ENCODE data around the gene HAPSTR1. TPM values are rescaled to one million over a fixed set of nuclear protein-coding genes. Genes with fewer than 3 reads are reported as not detected.

HAPSTR1 gene
- polyA plus RNA-seq, 12 donors = 31.1 to 66.1 (median 37.2) TPM

GRCh38 chr16:9116141-9116540, 24.7 kb downstream of the HAPSTR1 start:
- DNase-seq = no peak

GRCh38 chr16:9118170-9118569, 26.7 kb downstream of the HAPSTR1 start:
- DNase-seq = no peak

GRCh38 chr16:9119795-9120194, 28.4 kb downstream of the HAPSTR1 start:
- peak; percentile 48 for DNase-seq

- no peak for DNase-seq
Measured at GRCh38 chr16:9122342-9122741, 30.9 kb downstream of the HAPSTR1 start.

- no peak for DNase-seq
Measured at GRCh38 chr16:9122969-9123368, 31.5 kb downstream of the HAPSTR1 start.

GRCh38 chr16:9123401-9123800, 32.0 kb downstream of the HAPSTR1 start:
- no peak for DNase-seq

- no peak for DNase-seq
Measured at GRCh38 chr16:9123871-9124270, 32.4 kb downstream of the HAPSTR1 start.

GRCh38 chr16:9124444-9124843, 33.0 kb downstream of the HAPSTR1 start:
- no peak for DNase-seq

- DNase-seq = no peak
Measured at GRCh38 chr16:9124908-9125584, 33.6 kb downstream of the HAPSTR1 start.

GRCh38 chr16:9125658-9126505, 34.4 kb downstream of the HAPSTR1 start:
- no peak for DNase-seq

- no peak for DNase-seq
Measured at GRCh38 chr16:9126609-9127008, 35.2 kb downstream of the HAPSTR1 start.

- DNase-seq = no peak
Measured at GRCh38 chr16:9128346-9129342, 37.2 kb downstream of the HAPSTR1 start.

- no peak for DNase-seq
Measured at GRCh38 chr16:9134306-9134705, 42.9 kb downstream of the HAPSTR1 start.

GRCh38 chr16:9134739-9135138, 43.3 kb downstream of the HAPSTR1 start:
- no peak for DNase-seq

- DNase-seq = no peak
Measured at GRCh38 chr16:9135797-9136196, 44.4 kb downstream of the HAPSTR1 start.

GRCh38 chr16:9136596-9136995, 45.2 kb downstream of the HAPSTR1 start:
- DNase-seq = no peak

- DNase-seq = no peak
Measured at GRCh38 chr16:9138021-9138680, 46.7 kb downstream of the HAPSTR1 start.

GRCh38 chr16:9138731-9139501, 47.5 kb downstream of the HAPSTR1 start:
- peak; percentile 47 for DNase-seq

- no peak for DNase-seq
Measured at GRCh38 chr16:9139965-9140364, 48.5 kb downstream of the HAPSTR1 start.

All from muscle of arm (tissue), 12 donors.